ENCODE measurements around the gene PTPDC1. TPM values are rescaled to one million over a fixed set of nuclear protein-coding genes. Genes with fewer than 3 reads are reported as not detected.

The PTPDC1 gene
- total and polyA plus RNA-seq, 9 of the 15 experiments (the other 6 are each of a cell fraction or from before 2014, with no cell fraction given) = 1.1 to 8.1 (median 5.7) TPM

GRCh38 chr9:94078086-94078485, 6.2 kb upstream of the PTPDC1 start:
- no peaks in the 10 kb centered on the region for H4K20me1 ChIP-seq (replicated peaks; ENCODE audit: control insufficient read depth, insufficient read depth, low read length)
- H3K9me3 ChIP-seq (replicated peaks; ENCODE audit: control insufficient read depth, insufficient read depth, low read depth, low read length) = no peaks in the 10 kb centered on the region
- DNase-seq (ENCODE audit: extremely low read depth in 1 of 4, low spot score in 3 of 4) = no peak
- in situ Hi-C loops (cut with MboI) = no loop called here
- H3K4me2 ChIP-seq (ENCODE audit: insufficient read depth, low read length) = no peak overlapping the region
- BruUV-seq (replicated peaks) = no TSS peak
- FAIRE-seq = peak; percentile 11
- no peak for ATAC-seq
- H3K79me2 ChIP-seq (ENCODE audit: control insufficient read depth, insufficient read depth, low read length) = no peaks in the 10 kb centered on the region
- no peak overlapping the region for H3K27ac ChIP-seq (ENCODE audit: extremely low read depth, low read depth, low read length)
- H2AFZ ChIP-seq (ENCODE audit: low read depth, low read length) = no peak overlapping the region
- no peaks in the 10 kb centered on the region for H3K9me1 ChIP-seq (ENCODE audit: control insufficient read depth, insufficient read depth, low read length)
- 61% methylated on average over 2 of the region's 2 CpGs for WGBS (ENCODE audit: insufficient coverage, low coverage, missing lambda C conversion rate)
- H3K4me1 ChIP-seq (replicated peaks in 1 of 2; ENCODE audit: control insufficient read depth in 2 of 2, insufficient read depth in 2 of 2, low read length in 2 of 2) = peaks cover 0 to 15% of the 10 kb centered on the region in 2 experiments; a peak in 2 of 5 replicates
- H3K9ac ChIP-seq (ENCODE audit: insufficient read depth in 1 of 2, low read depth in 2 of 2, low read length in 2 of 2) = no peak overlapping the region
- TF ChIP-seq PKNOX1 (IDR thresholded peaks at IDR 0.05) = peak; percentile 72
- TF ChIP-seq CBX3 (IDR thresholded peaks at IDR 0.05; ENCODE audit: borderline replicate concordance in 1 of 2, low read length in 2 of 2) = no peak
- TF ChIP-seq NCOA6 (IDR thresholded peaks at IDR 0.05) = no peak
- no peak for TF ChIP-seq FOSL1 (tag; conservative IDR thresholded peaks at IDR 0.05)
- H3K36me3 ChIP-seq (ENCODE audit: control insufficient read depth, insufficient read depth, low read length) = no peaks in the 10 kb centered on the region
- no peaks in the 10 kb centered on the region for H3K27me3 ChIP-seq (ENCODE audit: control insufficient read depth in 2 of 2, insufficient read depth in 2 of 2, low read length in 2 of 2)
- CTCF ChIA-PET (ENCODE audit: low intra/inter-chr PET ratio) = interaction anchor here (0.7 kb wide), 1 partner anchor 535 kb away, joined by 5 read pairs; no protein-coding TSS in a partner anchor
- POLR2A ChIA-PET = no interaction called here
- no peak overlapping the region for H3K4me3 ChIP-seq
- intact Hi-C loops (cut with micrococcal nuclease) = no loop called here

GRCh38 chr9:94079236-94079635, 5.0 kb upstream of the PTPDC1 start:
- H3K36me3 ChIP-seq (ENCODE audit: control insufficient read depth, insufficient read depth, low read length) = no peaks in the 10 kb centered on the region
- DNase-seq (ENCODE audit: extremely low read depth in 1 of 4, low spot score in 3 of 4) (no peak), ATAC-seq (no peak), FAIRE-seq (no peak)
- H3K4me2 ChIP-seq (ENCODE audit: insufficient read depth, low read length) = no peak overlapping the region
- H3K9me1 ChIP-seq (ENCODE audit: control insufficient read depth, insufficient read depth, low read length) = no peaks in the 10 kb centered on the region
- POLR2A ChIA-PET = no interaction called here
- intact Hi-C loops (cut with micrococcal nuclease) = no loop called here
- 36% methylated on average over 2 of the region's 2 CpGs for WGBS (ENCODE audit: insufficient coverage, low coverage, missing lambda C conversion rate)
- H2AFZ ChIP-seq (ENCODE audit: low read depth, low read length) = no peak overlapping the region
- peaks cover 4 to 19% of the 10 kb centered on the region in 2 experiments; a peak in 3 of 5 replicates for H3K4me1 ChIP-seq (replicated peaks in 1 of 2; ENCODE audit: control insufficient read depth in 2 of 2, insufficient read depth in 2 of 2, low read length in 2 of 2)
- H4K20me1 ChIP-seq (replicated peaks; ENCODE audit: control insufficient read depth, insufficient read depth, low read length) = no peaks in the 10 kb centered on the region
- H3K27ac ChIP-seq (ENCODE audit: extremely low read depth, low read depth, low read length) = no peak overlapping the region
- no peaks in the 10 kb centered on the region for H3K9me3 ChIP-seq (replicated peaks; ENCODE audit: control insufficient read depth, insufficient read depth, low read depth, low read length)
- no TSS peak for BruUV-seq (replicated peaks)
- no peaks in the 10 kb centered on the region for H3K79me2 ChIP-seq (ENCODE audit: control insufficient read depth, insufficient read depth, low read length)
- no peak overlapping the region for H3K4me3 ChIP-seq
- CTCF ChIA-PET (ENCODE audit: low intra/inter-chr PET ratio) = no interaction called here
- H3K9ac ChIP-seq (ENCODE audit: insufficient read depth in 1 of 2, low read depth in 2 of 2, low read length in 2 of 2) = no peak overlapping the region
- H3K27me3 ChIP-seq (ENCODE audit: control insufficient read depth in 2 of 2, insufficient read depth in 2 of 2, low read length in 2 of 2) = no peaks in the 10 kb centered on the region
- in situ Hi-C loops (cut with MboI) = no loop called here

All from K562 (cell line).